NAMALWA (cell line): ENCODE results near the gene KRT7.
"Not testable (repeated sequence)": the region's sequence is repeated elsewhere in the genome, so short reads cannot be mapped to it uniquely, and the experiment has no call there.

ENCODE experiments used
- DNase-seq: peaks from one replicate; pipeline ENCODE4 v3.0.0-alpha.2; 2015; ENCODE audit warnings: low spot score

KRT7 gene

DNA sequence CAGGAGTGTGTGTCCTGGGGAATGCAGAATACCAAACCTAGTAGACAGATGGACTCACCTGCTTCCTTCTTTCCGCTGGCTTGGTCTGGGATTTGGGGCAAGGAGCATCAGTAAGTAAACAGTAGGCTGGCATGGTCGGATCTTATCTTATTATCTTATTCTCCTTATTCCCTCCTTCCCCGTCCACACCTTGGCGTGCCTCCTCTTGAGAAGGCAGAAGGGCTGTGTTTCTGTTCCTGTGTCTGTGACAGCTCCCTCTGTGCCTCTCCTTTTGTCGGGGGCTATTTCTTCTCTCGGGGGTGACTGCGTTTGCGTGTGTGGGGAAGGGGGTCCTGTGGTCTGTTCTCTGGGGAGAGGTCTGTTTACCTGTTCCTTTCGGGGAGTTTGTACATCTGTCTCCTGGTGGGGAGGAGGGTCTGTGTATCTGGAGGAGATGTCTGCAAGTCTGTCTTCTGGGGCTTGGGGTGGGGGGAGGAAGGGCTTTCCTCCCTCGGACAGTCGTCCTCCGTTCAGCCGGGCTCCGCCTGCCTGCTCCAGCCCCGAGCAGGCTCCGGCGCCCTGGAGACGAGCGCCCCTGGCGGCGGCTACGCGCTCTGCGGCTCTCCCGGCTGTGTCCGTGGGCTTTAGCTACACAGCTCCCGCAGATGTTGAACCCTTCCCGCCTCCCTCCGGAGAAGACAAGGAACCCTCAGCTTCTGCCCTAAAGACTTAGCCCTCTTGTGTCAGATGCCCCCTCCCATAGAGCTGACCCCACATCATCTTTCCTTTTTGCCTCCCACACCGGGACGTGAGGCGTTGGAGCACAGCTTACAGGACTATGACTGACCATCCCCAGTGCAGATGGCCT, 45.8 kb downstream of the KRT7 start:
- DNase-seq = peak; percentile 66

DNA sequence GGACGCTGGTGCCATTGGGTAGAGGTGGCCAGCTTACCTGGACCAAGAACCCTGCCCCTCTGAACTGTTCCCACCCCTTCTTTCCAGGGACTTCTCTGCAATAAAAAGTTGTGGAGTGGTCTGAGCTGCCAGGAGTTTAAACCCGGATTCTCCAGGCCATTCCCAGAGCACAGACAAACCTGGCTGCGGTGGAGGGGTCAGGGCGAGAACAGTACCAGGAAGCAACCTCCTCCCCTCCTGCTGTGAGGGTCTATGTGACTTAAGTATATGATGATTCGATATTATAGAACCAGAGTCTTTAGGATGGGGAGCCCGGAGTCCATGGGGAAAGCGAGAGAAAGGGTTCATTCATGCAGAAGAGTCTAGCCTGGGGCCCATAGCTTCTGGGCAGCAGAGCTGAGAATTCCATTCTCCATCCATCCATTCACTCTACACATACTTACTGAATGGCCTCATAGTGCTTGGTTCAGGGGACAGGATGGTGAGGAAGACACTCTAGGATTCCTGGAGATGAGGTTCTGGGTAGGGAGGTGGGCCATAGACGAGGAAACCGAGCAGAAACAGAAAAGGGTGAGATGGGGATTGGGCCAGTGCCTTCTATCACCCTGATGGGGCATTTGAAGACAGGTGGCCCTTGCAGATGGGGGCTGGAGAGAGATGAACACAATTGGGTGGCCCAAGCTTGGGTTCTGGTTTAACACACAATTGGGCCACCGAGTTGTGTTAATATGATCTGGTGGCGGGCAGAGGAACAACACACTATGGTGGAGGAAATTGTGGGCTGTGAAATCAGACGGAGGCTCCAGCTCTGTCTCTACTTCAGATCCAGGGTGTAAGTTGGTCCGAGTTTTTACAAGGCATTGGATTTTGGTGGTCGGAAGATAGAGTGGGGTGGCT, 46.6 kb downstream of the KRT7 start:
- no peak for DNase-seq

GRCh38 chr12:52280319-52280795, 47.3 kb downstream of the KRT7 start:
- DNase-seq = no peak

GRCh38 chr12:52280796-52281560, 47.9 kb downstream of the KRT7 start:
- DNase-seq = no peak

- no peak for DNase-seq
Measured at GRCh38 chr12:52284562-52285171, 51.6 kb downstream of the KRT7 start.

GRCh38 chr12:52285172-52285745, 52.2 kb downstream of the KRT7 start:
- DNase-seq = no peak

DNA sequence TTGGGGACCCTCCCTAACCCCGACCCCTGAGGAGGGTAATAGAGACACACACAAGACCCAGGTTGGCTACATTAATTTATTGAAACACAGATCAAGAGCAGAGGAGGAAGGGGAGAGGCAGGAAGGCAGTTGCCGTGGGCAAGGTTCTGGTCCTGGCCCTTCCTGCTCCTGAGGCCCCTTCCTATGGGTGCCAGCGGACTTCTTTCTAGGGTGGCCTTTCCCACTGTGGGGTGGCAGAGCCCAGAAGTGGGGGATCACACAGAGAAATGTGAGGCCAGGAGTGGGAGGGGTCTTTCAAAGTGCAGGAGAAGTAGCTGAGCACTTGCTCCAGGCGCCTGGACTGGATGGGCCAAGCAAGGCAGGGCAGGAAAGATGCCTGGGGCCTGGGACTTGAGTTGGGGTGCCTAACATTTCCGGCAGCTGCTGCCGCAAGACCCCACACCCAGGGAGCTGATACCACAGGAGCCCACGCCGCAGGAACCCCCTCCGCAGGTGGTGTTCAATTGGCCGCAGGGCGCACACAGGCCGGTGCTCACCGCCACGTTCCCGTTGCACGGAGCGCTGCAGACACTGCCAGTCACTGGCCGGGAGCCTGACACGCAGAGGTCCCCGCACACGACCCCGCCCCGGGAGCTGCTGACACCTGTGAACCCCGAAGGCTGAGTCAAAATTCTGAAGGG, 52.9 kb downstream of the KRT7 start:
- DNase-seq = no peak

- DNase-seq = not testable (repeated sequence)
Measured at GRCh38 chr12:52286857-52287785, 54.1 kb downstream of the KRT7 start.

GRCh38 chr12:52287816-52288805, 55.1 kb downstream of the KRT7 start:
- DNase-seq = not testable (repeated sequence)

DNA sequence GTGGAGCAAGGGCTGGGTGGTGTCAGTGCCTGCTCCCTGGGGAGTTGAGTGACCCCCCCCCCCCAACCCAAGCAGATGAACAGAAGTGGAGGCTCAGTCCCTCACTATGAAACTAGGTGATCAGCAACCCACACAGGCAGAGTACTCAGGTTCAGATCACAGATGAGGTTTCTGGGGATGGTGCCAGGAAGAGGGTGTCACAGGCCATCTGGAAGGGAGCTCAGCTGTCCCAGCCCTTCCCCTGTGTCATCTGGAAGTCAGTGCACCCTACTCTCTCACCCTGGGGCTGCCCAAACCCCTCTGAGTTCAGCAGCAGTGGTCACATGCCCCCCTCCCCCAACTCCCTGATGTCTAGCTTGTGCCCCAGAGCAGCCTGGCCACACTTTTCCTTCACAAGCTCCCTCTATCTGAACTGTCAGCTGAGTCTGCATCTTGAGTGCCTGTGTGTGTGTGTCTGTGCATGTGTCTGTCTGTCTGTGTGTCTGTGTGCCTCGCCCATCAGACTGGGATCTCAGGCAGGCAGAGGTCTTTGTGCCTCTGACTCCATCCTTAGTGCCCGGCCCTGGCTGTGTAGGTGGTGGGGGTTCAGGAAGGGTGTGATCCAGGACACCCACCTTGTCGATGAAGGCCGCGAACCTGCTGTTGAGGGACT, 57.6 kb downstream of the KRT7 start:
- DNase-seq = not testable (repeated sequence)

GRCh38 chr12:52291267-52291935, 58.4 kb downstream of the KRT7 start, which contains the start of gene KRT81:
Gene KRT81, minus strand, starts transcription at chr12:52291534. Its CDS starts 69 bp downstream, at chr12:52291465.
- no peak for DNase-seq

- DNase-seq = no peak
Measured at GRCh38 chr12:52293926-52294325, 60.9 kb downstream of the KRT7 start.

DNA sequence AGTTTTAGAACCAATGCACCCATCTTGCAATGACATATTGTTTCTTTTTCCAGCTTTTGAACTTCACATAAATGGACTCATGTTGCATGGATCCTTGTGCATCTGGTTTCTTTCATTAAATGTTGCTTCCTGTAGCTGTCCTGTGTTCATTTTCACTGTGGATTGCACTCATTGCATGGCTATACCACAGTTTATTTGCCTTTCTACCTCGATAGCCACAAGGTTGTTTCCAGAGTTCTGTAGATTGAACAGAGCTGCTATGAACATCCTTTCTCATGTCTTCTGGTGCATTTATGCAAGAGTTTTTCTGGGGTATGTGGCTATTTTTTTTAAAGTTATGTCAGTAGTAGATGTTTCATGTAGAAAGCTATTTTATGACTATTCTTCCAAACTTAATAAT, 61.8 kb downstream of the KRT7 start:
- no peak for DNase-seq

- no peak for DNase-seq
Measured at GRCh38 chr12:52295663-52296062, 62.6 kb downstream of the KRT7 start.

- no peak for DNase-seq
Measured at GRCh38 chr12:52296572-52297215, 63.7 kb downstream of the KRT7 start.
